Endothelial cell of umbilical vein (primary cell): ENCODE results near the gene KLF15.

Source experiments
- CTCF ChIP-seq, 2 donors: IDR thresholded peaks; 1 replicate in 1 of 2; 2 replicates in 1 of 2; pipeline ENCODE4 v1.5.1; 2011; ENCODE audit warnings: low read length in 2 of 2, mild to moderate bottlenecking in 2 of 2, moderate library complexity in 2 of 2, control low read depth in 1 of 2, inconsistent platforms in 1 of 2, low read depth in 1 of 2; ENCODE audit not compliant: insufficient read depth in 1 of 2; ENCODE audit errors: extremely low read depth in 1 of 2
- EZH2 ChIP-seq: IDR thresholded peaks from 2 replicates; pipeline ENCODE4 v1.6.1; 2012; ENCODE audit warnings: borderline replicate concordance, low read depth, mild to moderate bottlenecking, moderate library complexity, low read length, inconsistent platforms; ENCODE audit not compliant: severe bottlenecking

GRCh38 chr3:126343649-126344035 lies 13.6 kb downstream of the KLF15 start:
- TF ChIP-seq CTCF (IDR thresholded peaks at IDR 0.05; ENCODE audit: extremely low read depth in 1 of 2, insufficient read depth in 1 of 2, low read depth in 1 of 2, low read length in 2 of 2) (no peak), EZH2 (no peak)
